Stimulated activated CD4-positive, alpha-beta T cell treated with anti-CD3 and anti-CD28 coated beads, Interleukin-15, amount 100 ng/mL, for 24 hours (primary cell): ENCODE results near the gene MRO.
"Not testable (repeated sequence)": the region's sequence is repeated elsewhere in the genome, so short reads cannot be mapped to it uniquely, and the experiment has no call there.

Source experiments
- DNase-seq: peaks from one replicate; pipeline ENCODE4 v3.0.0-alpha.2; 2020

MRO gene

GRCh38 chr18:50819728-50820378 lies at the start of gene MRO:
Gene MRO, minus strand, starts transcription at chr18:50820016. Its CDS starts 10,616 bp downstream, at chr18:50809400.
- DNase-seq, result peak; percentile 84

- no peak for DNase-seq
Measured at GRCh38 chr18:50869150-50869549, 49.3 kb upstream of the MRO start.

GRCh38 chr18:50866765-50867164 lies 46.9 kb upstream of the MRO start:
- DNase-seq, result no peak

- no peak for DNase-seq
Measured at GRCh38 chr18:50863840-50864375, 44.1 kb upstream of the MRO start.

GRCh38 chr18:50862401-50862800 lies 42.6 kb upstream of the MRO start:
- no peak for DNase-seq

GRCh38 chr18:50861617-50862016 lies 41.8 kb upstream of the MRO start:
- no peak for DNase-seq

- DNase-seq, result no peak
Measured at GRCh38 chr18:50859793-50860555, 40.2 kb upstream of the MRO start.

- DNase-seq, result no peak
Measured at GRCh38 chr18:50857694-50858093, 37.9 kb upstream of the MRO start.

GRCh38 chr18:50857166-50857565 lies 37.4 kb upstream of the MRO start:
- not testable (repeated sequence) for DNase-seq

GRCh38 chr18:50855976-50856757 lies 36.4 kb upstream of the MRO start:
- DNase-seq, result no peak

- DNase-seq, result no peak
Measured at GRCh38 chr18:50853863-50854271, 34.1 kb upstream of the MRO start.

- DNase-seq, result no peak
Measured at GRCh38 chr18:50850307-50851065, 30.7 kb upstream of the MRO start.

- no peak for DNase-seq
Measured at GRCh38 chr18:50849419-50849821, 29.6 kb upstream of the MRO start.

- DNase-seq, result no peak
Measured at GRCh38 chr18:50848991-50849390, 29.2 kb upstream of the MRO start.

- DNase-seq, result no peak
Measured at GRCh38 chr18:50848061-50848551, 28.3 kb upstream of the MRO start.

- DNase-seq, result no peak
Measured at GRCh38 chr18:50847192-50847591, 27.4 kb upstream of the MRO start.

- no peak for DNase-seq
Measured at GRCh38 chr18:50844960-50845359, 25.1 kb upstream of the MRO start.

- no peak for DNase-seq
Measured at GRCh38 chr18:50844554-50844953, 24.7 kb upstream of the MRO start.

GRCh38 chr18:50842846-50843245 lies 23.0 kb upstream of the MRO start:
- DNase-seq, result no peak

GRCh38 chr18:50839996-50840395 lies 20.2 kb upstream of the MRO start:
- DNase-seq, result no peak

GRCh38 chr18:50839341-50839740 lies 19.5 kb upstream of the MRO start:
- no peak for DNase-seq

GRCh38 chr18:50836521-50836957 lies 16.7 kb upstream of the MRO start:
- DNase-seq, result no peak
